BLaER1 (cell line): Measurements from ENCODE around the gene NELL2.
"Not testable (repeated sequence)": the region's sequence is repeated elsewhere in the genome, so short reads cannot be mapped to it uniquely, and the experiment has no call there.

Experiments
- H3K27ac ChIP-seq: shearing (Covaris generic); formaldehyde crosslinking; 2 replicates; pipeline ENCODE4 v1.8.1; 2022
- H3K27me3 ChIP-seq: shearing (Covaris generic); formaldehyde crosslinking; 2 replicates; pipeline ENCODE4 v1.8.1; 2022
- H3K36me3 ChIP-seq: shearing (Covaris generic); formaldehyde crosslinking; 2 replicates; pipeline ENCODE4 v1.8.1; 2022
- H3K4me1 ChIP-seq: shearing (Covaris generic); formaldehyde crosslinking; 2 replicates; pipeline ENCODE4 v1.8.1; 2022
- H3K4me2 ChIP-seq: shearing (Covaris generic); formaldehyde crosslinking; 2 replicates; pipeline ENCODE4 v1.8.1; 2022
- H3K4me3 ChIP-seq: shearing (Covaris generic); formaldehyde crosslinking; 2 replicates; pipeline ENCODE4 v1.8.1; 2022
- H3K9ac ChIP-seq: shearing (Covaris generic); formaldehyde crosslinking; 2 replicates; pipeline ENCODE4 v1.8.1; 2022
- H3K9me3 ChIP-seq: shearing (Covaris generic); formaldehyde crosslinking; 2 replicates; pipeline ENCODE4 v1.8.1; 2022
- H4K20me1 ChIP-seq: shearing (Covaris generic); formaldehyde crosslinking; 2 replicates; pipeline ENCODE4 v1.8.1; 2022
- Cebpa-rat ChIP-seq: shearing (Covaris generic); IDR thresholded peaks from 2 replicates; pipeline ENCODE4 v1.8.1; 2022

Gene NELL2

DNA sequence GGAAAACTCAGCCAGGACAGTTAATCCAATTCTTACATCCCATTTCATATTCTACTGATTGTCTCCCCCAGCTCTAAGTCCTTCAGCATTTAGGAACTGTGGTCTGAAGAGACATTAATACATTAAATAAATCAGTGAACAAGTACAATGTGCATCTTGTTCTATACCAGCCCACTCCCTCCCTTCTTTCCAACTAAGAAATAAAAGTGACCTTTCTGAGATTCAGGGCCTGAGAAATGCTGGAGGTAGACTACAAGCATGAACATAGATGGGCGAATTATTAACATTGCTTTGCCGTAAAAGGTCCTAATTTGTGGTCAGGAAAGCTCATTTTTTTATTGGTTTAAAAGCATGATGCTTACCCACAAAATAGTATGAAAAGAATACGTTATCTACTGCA, 113.1 kb downstream of the NELL2 start:
- TF ChIP-seq Cebpa-rat: no peak
- Histone ChIP-seq H3K27me3 (no peaks in the 10 kb centered on the region), H3K4me2 (no peak overlapping the region), H3K4me1 (no peaks in the 10 kb centered on the region), H4K20me1 (no peaks in the 10 kb centered on the region), H3K27ac (no peak overlapping the region), H3K36me3 (no peaks in the 10 kb centered on the region), H3K9me3 (no peaks in the 10 kb centered on the region), H3K4me3 (no peak overlapping the region), H3K9ac (no peak overlapping the region)

DNA sequence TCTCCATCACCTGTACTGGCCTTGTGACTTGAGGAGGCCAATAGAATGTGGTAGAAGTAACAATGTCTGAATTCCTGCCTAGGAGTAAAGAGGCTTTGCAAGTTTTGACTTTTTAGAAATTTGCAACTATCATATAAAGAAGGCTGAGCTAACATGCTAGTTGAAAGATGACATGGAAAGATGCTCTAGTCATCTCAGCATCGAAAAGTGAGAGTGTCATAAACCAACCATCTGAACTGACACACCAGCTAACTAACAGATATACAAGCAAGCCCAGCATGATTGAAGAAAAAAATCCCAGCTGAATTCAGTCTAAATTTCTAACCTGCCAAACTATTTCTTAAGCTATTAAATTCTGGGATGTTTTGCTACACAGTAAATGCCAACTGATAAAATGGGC, 116.8 kb downstream of the NELL2 start:
- no peaks in the 10 kb centered on the region for H4K20me1 ChIP-seq
- H3K36me3 ChIP-seq: no peaks in the 10 kb centered on the region
- no peaks in the 10 kb centered on the region for H3K4me1 ChIP-seq
- H3K27ac ChIP-seq: no peak overlapping the region
- TF ChIP-seq Cebpa-rat: no peak
- no peaks in the 10 kb centered on the region for H3K27me3 ChIP-seq
- no peak overlapping the region for H3K9ac ChIP-seq
- no peak overlapping the region for H3K4me3 ChIP-seq
- H3K9me3 ChIP-seq: no peaks in the 10 kb centered on the region
- H3K4me2 ChIP-seq: no peak overlapping the region

DNA sequence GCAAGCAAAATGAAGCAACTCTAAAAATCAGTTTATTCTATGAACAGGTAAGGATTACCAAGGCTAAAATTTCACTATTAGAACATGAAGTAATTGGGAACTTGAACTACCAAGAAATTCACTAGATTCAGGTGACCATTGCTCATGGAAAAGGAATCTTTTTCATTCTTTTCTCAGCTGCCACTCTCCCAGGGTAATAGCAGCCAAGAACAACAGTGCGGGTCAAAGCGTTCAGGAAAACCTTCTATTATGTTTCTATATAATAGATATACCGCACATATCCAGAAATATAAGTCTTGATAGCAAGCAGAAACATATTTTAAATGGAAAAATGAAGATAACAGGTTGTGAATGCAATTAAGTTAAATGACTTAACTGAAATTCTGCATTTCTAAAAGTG, 125.6 kb downstream of the NELL2 start:
- no peaks in the 10 kb centered on the region for H3K27me3 ChIP-seq
- TF ChIP-seq Cebpa-rat: no peak

DNA sequence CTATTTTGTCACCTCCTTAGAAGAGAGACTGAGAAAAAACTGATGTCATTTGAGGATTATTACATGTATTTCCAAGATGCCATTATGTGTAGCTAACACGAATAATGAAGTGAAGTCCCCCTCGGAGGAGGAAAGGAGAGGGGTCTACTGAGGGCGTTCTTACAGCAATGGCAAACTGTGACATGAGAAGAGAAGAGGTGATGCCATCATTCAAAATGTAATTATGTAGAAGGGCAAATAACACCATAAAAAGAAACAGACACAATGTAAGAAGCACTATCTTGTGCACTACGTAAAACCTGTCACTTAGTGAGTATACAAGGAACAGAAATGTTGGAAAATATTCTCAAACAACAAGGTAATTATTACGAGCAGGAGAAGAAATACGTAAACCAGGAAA, 126.5 kb downstream of the NELL2 start:
- Histone ChIP-seq H3K27me3 (no peaks in the 10 kb centered on the region), H3K4me3 (no peak overlapping the region), H3K4me2 (no peak overlapping the region), H4K20me1 (no peaks in the 10 kb centered on the region), H3K9me3 (no peaks in the 10 kb centered on the region), H3K27ac (no peak overlapping the region), H3K4me1 (no peaks in the 10 kb centered on the region), H3K36me3 (no peaks in the 10 kb centered on the region), H3K9ac (no peak overlapping the region)
- TF ChIP-seq Cebpa-rat: no peak

More for the DNA sequence above, 125.6 kb downstream of the NELL2 start:
- no peak overlapping the region for H3K4me3 ChIP-seq
- no peak overlapping the region for H3K9ac ChIP-seq
- H3K36me3 ChIP-seq: no peaks in the 10 kb centered on the region
- H3K4me1 ChIP-seq: no peaks in the 10 kb centered on the region
- H3K27ac ChIP-seq: no peak overlapping the region
- no peaks in the 10 kb centered on the region for H4K20me1 ChIP-seq
- H3K4me2 ChIP-seq: no peak overlapping the region
- H3K9me3 ChIP-seq: no peaks in the 10 kb centered on the region

DNA sequence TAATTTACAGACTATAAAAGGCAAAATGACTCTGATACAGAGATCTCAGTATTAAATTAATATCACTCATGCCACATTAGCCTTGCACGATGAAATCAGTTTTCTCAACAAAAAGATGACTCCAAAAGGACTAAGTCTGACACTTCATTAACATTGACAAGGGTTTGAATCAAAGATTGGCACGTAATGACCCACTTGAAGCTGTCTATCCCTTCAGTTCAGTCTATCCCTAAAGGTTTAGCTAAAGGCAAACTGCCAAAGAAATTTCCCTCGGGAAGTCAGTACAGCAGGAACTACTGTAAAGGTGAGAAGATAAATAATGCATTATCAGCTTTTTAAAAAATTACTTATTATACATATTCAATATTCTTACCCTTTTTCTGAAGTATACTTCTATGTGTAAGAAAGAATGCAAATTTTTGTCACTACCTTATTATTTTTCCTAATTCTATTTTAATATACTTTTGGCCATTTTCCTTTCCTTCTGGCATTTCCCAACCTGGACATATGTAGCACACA, 127.1 kb downstream of the NELL2 start:
- Histone ChIP-seq H3K27ac (no peak overlapping the region), H3K9me3 (no peaks in the 10 kb centered on the region), H3K4me1 (no peaks in the 10 kb centered on the region), H4K20me1 (no peaks in the 10 kb centered on the region), H3K4me2 (no peak overlapping the region), H3K4me3 (no peak overlapping the region), H3K27me3 (no peaks in the 10 kb centered on the region), H3K9ac (no peak overlapping the region), H3K36me3 (no peaks in the 10 kb centered on the region)
- TF ChIP-seq Cebpa-rat: no peak

DNA sequence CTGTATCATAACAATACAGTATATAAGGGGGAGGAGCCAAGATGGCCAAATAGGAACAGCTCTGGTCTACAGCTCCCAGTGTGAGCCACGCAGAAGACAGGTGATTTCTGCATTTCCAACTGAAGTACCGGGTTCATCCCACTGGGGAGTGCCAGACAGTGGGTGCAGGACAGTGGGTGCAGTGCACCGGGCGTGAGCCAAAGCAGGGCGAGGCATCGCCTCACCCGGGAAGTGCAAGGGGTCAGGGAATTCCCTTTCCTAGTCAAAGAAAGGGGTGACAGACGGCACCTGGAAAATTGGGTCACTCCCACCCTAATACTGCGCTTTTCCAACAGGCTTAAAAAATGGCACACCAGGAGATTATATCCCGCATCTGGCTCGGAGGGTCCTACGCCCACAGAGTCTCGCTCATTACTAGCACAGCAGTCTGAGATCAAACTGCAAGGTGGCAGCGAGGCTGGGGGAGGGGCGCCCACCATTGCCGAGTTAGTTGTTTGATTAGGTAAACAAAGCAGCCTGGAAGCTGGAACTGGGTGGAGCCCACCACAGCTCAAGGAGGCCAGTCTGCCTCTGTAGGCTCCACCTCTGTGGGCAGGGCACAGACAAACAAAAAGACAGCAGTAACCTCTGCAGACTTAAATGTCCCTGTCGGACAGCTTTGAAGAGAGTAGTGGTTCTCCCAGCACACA, 134.7 kb downstream of the NELL2 start:
- H3K4me2 ChIP-seq, H3K36me3 ChIP-seq, H3K9ac ChIP-seq, H3K27me3 ChIP-seq, H3K9me3 ChIP-seq, H4K20me1 ChIP-seq, H3K4me1 ChIP-seq, H3K27ac ChIP-seq, H3K4me3 ChIP-seq: not testable (repeated sequence)

DNA sequence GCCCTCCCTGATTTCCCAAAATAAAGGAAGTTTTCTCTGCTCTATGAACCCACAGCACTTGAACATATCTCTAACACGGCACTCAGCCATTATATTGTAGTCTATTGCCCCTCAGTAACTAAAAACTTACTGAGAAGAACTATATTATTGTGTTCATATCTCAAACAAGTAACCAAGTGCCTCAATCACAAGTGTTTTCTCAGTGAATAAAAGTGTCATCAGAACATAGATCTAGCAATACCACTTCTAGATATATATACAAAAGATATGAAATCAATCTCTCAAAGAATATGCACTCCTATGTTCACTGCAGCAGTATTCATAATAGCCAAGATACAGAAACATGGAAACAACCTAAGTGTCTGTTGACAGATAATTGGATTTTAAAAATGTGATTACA, 138.1 kb downstream of the NELL2 start:
- 0 out of 2 replicates have a peak, but pooled peaks cover 5% of the 10 kb centered on the region for H3K9me3 ChIP-seq
- no peak overlapping the region for H3K4me3 ChIP-seq
- no peaks in the 10 kb centered on the region for H4K20me1 ChIP-seq
- H3K27me3 ChIP-seq: no peaks in the 10 kb centered on the region
- TF ChIP-seq Cebpa-rat: no peak
- no peak overlapping the region for H3K27ac ChIP-seq
- H3K9ac ChIP-seq: no peak overlapping the region
- no peaks in the 10 kb centered on the region for H3K4me1 ChIP-seq
- no peak overlapping the region for H3K4me2 ChIP-seq
- H3K36me3 ChIP-seq: no peaks in the 10 kb centered on the region

DNA sequence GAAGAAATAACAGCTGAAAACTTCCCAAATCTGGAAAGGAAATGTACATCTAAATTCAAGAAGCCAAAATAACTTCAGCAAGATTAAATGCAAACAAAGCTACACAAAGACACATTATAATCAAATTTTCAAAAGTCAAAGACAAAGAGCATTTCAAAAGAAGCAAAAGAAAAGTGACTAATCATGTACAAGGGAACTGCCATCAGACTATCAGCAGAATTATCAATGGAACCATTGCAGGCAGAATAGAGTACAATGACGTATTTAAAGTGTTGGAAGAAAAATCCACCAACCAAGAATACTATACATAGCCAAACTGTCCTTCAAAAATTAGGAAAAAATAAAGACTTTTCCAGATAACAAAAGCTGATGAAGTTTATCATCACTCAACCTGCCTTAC, 147.5 kb downstream of the NELL2 start:
- TF ChIP-seq Cebpa-rat: no peak
- Histone ChIP-seq H3K27ac (no peak overlapping the region), H3K4me1 (no peaks in the 10 kb centered on the region), H4K20me1 (no peaks in the 10 kb centered on the region), H3K36me3 (no peaks in the 10 kb centered on the region), H3K4me2 (no peak overlapping the region), H3K9ac (no peak overlapping the region), H3K4me3 (no peak overlapping the region), H3K9me3 (peaks cover 22% of the 10 kb centered on the region), H3K27me3 (no peaks in the 10 kb centered on the region)

DNA sequence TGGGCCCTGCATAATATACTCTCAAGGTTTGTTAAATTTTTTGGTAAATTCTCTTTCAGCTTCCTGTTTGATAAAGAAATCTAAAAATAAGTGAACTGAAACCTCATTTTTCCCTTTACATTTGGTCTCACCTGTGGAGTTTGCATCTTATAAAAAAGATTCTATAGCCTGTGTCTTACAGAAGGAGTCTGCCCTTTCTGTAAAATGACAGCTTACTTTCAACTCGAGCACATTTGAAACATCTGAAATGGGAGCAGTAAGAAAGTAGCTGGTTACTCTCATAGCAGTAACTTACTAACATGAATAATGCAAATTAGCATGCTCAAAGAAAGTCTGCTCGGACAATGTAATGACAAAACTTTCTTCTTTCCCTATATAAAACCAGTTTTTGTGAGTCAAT, 155.8 kb downstream of the NELL2 start:
- Histone ChIP-seq H3K9ac (no peak overlapping the region), H3K27ac (no peak overlapping the region), H3K9me3 (no peaks in the 10 kb centered on the region), H4K20me1 (no peaks in the 10 kb centered on the region), H3K4me1 (no peaks in the 10 kb centered on the region), H3K4me3 (no peak overlapping the region), H3K27me3 (no peaks in the 10 kb centered on the region), H3K4me2 (no peak overlapping the region), H3K36me3 (no peaks in the 10 kb centered on the region)
- TF ChIP-seq Cebpa-rat: no peak

DNA sequence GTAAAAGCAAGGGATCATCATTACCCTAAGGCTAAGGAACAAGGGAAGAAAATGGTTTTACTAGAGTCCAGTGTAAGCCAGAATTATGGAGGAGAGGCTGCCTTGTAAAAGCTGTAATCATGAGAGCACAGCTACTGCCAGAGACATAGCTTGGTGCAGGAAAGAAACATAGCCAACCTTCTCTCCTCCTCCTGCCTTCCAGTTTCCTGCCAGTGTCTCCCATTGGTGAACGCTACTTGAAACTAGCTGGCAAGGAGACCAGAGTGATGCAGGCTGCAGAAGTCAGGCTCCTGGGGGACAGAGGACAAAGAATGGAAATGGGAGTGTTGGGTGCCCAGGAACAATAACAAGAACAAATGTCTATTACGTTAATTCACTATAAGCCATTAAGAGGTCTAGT, 158.5 kb downstream of the NELL2 start:
- Histone ChIP-seq H3K4me3 (no peak overlapping the region), H3K36me3 (no peaks in the 10 kb centered on the region), H3K4me1 (no peaks in the 10 kb centered on the region), H3K9me3 (no peaks in the 10 kb centered on the region), H3K27ac (no peak overlapping the region), H3K27me3 (no peaks in the 10 kb centered on the region), H3K4me2 (no peak overlapping the region), H3K9ac (no peak overlapping the region), H4K20me1 (no peaks in the 10 kb centered on the region)
- no peak for TF ChIP-seq Cebpa-rat

DNA sequence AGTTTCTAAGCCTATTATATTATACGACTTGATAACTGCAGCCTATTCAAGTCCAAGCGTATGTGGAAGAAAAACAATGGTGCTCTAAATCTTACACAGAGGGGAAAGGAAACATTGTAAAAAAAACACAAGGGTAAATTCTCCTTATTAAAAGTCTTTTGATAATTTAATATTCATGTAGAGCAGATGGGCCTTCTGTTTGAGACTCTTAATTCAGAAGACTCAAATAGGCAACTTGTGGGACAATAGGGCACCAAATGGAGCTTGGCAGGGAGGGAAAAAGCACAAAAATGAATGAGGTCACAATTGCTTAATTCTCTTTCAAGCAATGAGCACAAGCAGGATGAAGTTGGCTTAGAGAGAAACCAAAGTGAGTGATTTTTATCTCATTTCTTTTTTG, 159.4 kb downstream of the NELL2 start:
- H4K20me1 ChIP-seq: no peaks in the 10 kb centered on the region
- H3K36me3 ChIP-seq: no peaks in the 10 kb centered on the region
- H3K9me3 ChIP-seq: no peaks in the 10 kb centered on the region
- H3K4me2 ChIP-seq: no peak overlapping the region
- H3K9ac ChIP-seq: no peak overlapping the region
- H3K27ac ChIP-seq: no peak overlapping the region
- no peaks in the 10 kb centered on the region for H3K27me3 ChIP-seq
- H3K4me3 ChIP-seq: no peak overlapping the region
- no peaks in the 10 kb centered on the region for H3K4me1 ChIP-seq
- no peak for TF ChIP-seq Cebpa-rat
